GM12873 (cell line): ENCODE data around the gene RABL2B.

ENCODE experiments used
- CTCF ChIP-seq: IDR thresholded peaks from 2 replicates; pipeline ENCODE4 v1.5.1; 2012; ENCODE audit warnings: low read depth, mild to moderate bottlenecking, moderate library complexity, low read length, control low read depth; ENCODE audit not compliant: insufficient read depth; ENCODE audit errors: missing control alignments

Gene RABL2B

GRCh38 chr22:50719814-50720300 is 63.6 kb downstream of the RABL2B start:
- TF ChIP-seq CTCF: no peak

DNA sequence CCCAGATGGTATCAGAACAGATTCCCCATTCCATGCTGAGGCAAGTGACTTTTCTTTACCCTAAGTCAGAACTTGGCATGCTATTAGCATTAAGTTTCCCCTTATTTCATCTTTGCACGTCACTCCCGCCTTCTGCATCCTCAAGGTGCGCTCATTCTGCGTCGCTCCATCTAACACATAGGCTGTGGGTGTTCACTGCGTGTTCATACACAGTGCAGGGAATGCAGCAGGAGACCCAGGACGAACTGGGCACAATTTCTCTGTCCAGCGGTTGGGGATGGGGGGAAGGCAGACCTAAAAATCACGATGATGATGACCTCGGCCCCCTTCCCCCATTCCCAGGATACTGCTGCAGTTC is 65.1 kb downstream of the RABL2B start:
- TF ChIP-seq CTCF: no peak

GRCh38 chr22:50717709-50718351 is 65.6 kb downstream of the RABL2B start:
- no peak for TF ChIP-seq CTCF
